ACHN (cell line): ENCODE measurements around the gene TSPEAR.
"Not testable (repeated sequence)": the region's sequence is repeated elsewhere in the genome, so short reads cannot be mapped to it uniquely, and the experiment has no call there.

Experiments
- DNase-seq: peaks from one replicate; pipeline ENCODE4 v3.0.0-alpha.2; 2015
- in situ Hi-C: cut with HindIII; loops from 2 replicates; pipeline ENCODE4 v1.10.0; 2017; ENCODE audit warnings: low sequenced_read_pairs, low pct_ligation_motif_present, low pct_unique_long_range_greater_than_20kb

The TSPEAR gene

GRCh38 chr21:44589586-44590305 lies 121.6 kb downstream of the TSPEAR start:
- in situ Hi-C loops, result no loop called here
- no peak for DNase-seq

DNA sequence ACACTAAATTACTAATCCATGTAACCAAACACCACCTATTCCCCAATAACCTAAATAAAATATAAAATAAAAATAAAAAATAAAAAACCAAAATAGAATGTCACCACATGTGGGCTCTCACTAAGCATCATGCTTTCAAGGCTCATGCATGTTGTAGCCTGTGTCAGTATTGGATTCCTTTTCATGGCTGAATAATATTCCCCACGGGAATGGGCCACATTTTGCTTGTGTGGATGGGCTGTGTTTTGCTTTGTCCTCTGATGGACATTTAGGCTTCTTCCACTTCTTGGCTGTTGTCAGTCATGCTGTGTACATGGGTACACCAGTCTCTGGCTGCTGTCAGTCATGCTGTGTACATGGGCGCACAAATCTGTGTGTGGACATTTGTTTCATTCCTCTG lies 122.3 kb downstream of the TSPEAR start:
- no peak for DNase-seq
- in situ Hi-C loops, result no loop called here

GRCh38 chr21:44585892-44586291 lies 125.5 kb downstream of the TSPEAR start:
- in situ Hi-C loops, result no loop called here

DNA sequence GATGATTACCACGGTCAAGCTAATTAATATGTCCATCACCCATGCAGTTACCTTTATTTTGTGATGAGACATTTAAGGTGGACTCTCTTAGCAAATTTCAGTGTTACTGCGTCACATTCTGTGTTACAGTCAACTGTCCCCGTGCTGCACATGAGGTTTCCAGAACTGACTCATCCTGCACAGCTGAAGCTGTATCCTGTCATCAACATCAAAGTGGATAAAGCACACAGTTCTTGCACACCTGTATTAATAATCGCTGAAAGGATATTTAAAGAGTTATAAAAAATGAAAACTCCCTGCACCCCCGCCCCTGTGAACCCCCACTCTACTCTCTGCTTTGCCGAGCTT lies 127.6 kb downstream of the TSPEAR start:
- in situ Hi-C loops, result no loop called here
- DNase-seq, result no peak

More at GRCh38 chr21:44585892-44586291, 125.5 kb downstream of the TSPEAR start:
- no peak for DNase-seq

- no peak for DNase-seq
- in situ Hi-C loops, result no loop called here
Observed at GRCh38 chr21:44583089-44583799, 128.1 kb downstream of the TSPEAR start.

DNA sequence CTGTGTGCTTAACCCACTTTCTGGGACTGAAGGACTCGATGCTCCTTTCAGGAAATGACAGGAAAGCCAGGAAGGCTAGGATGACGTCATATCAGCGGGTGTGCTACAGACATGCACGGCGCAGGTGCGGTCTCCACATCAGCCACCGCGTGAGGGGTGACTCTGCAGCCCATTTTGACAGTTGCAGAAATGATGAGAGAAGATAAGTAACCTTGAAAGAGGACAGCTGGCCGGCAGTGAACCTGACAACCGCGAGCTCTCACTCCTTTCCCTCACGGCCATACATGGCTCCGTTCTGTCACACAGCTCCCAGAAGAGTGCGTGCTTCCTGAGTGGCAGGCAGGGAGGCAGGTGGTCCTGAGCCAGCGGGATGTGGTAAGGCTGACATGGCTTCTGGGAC lies 129.3 kb downstream of the TSPEAR start:
- in situ Hi-C loops, result no loop called here
- no peak for DNase-seq

GRCh38 chr21:44581158-44581557 lies 130.2 kb downstream of the TSPEAR start:
- DNase-seq, result no peak
- in situ Hi-C loops, result no loop called here

GRCh38 chr21:44580231-44580821 lies 131.0 kb downstream of the TSPEAR start, which contains the start of gene KRTAP10-5:
Gene KRTAP10-5 (minus strand): TSS chr21:44580604. CDS start chr21:44580578, 26 bp downstream.
- in situ Hi-C loops, DNase-seq: not testable (repeated sequence)

GRCh38 chr21:44579833-44580144 lies 131.6 kb downstream of the TSPEAR start:
- in situ Hi-C loops, result no loop called here
- DNase-seq, result no peak

DNA sequence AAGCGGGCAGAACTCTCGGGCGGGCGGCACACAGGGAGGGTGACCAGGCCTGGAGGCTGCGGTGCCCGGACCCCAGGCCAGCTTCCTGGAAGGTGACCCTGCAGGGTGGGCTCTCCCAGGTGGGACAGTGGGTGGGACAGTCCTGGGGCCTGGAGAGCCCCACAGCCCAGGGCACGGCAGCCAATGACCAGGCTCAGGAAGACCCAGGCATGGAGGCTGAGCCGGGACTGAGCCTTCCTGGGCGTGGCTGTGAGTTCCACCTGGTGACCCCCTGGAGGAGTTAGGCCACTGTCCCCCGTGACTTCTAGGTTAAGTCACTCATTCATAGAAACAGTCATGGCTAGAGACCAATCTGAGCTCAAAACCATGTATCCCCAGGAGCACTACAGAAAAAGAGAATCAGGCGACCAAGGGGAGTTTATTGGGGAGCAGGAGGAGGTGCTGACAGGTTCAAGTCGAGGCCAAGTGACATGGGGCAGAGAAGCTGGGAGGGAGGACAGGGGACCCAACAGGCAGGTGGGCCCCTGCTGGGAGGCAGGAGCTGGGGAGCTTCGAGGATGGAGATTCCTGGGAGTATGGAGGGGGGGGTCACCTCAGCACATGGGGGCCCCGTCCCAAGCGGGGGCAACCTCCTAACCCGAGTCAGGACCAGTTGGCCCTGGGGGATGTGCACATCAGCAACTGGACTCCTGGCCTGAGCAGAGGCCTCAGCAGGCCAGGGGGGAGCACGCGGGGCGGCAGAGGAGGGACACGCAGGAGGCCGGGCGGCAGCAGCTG lies 132.1 kb downstream of the TSPEAR start:
- in situ Hi-C loops, result no loop called here
- no peak for DNase-seq

DNA sequence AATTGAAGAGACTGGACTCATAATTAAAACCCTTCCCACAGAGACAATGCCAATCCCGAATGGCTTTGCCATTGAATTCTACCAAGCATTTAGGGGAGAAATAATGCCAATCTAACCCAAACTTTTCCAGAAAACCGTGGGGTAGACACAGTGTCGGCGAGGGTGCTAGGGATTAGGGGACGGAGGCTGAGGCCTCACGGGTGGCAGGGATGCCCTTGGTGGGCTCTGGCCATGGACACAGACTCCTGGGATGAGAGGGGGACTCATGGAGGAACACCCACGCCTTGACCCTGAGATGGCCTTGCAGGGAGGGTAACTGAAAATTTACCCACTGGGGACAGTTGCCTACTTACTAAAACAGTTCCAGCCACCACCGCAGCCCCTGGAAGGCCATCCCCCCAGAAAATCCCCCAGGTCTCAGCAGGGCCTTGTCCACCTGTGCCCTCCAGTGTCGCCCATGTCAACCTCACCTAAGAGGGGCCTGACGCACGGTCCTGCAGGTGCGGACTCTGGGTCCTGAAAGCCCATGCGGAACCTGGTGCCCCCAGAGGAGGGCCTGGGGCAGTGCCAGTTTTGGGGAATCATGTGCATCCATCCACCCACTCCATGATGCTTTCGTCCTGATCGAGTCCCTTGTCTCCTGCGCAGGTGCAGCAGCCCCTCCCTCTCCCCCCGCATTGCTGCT lies 132.9 kb downstream of the TSPEAR start:
- in situ Hi-C loops, result no loop called here
- no peak for DNase-seq

- no peak for DNase-seq
- in situ Hi-C loops, result no loop called here
Observed at GRCh38 chr21:44576025-44576420, 135.3 kb downstream of the TSPEAR start.

GRCh38 chr21:44575307-44576024 lies 135.9 kb downstream of the TSPEAR start:
- DNase-seq, result no peak
- in situ Hi-C loops, result no loop called here

- in situ Hi-C loops, result no loop called here
- no peak for DNase-seq
Observed at GRCh38 chr21:44574457-44575306, 136.7 kb downstream of the TSPEAR start.

DNA sequence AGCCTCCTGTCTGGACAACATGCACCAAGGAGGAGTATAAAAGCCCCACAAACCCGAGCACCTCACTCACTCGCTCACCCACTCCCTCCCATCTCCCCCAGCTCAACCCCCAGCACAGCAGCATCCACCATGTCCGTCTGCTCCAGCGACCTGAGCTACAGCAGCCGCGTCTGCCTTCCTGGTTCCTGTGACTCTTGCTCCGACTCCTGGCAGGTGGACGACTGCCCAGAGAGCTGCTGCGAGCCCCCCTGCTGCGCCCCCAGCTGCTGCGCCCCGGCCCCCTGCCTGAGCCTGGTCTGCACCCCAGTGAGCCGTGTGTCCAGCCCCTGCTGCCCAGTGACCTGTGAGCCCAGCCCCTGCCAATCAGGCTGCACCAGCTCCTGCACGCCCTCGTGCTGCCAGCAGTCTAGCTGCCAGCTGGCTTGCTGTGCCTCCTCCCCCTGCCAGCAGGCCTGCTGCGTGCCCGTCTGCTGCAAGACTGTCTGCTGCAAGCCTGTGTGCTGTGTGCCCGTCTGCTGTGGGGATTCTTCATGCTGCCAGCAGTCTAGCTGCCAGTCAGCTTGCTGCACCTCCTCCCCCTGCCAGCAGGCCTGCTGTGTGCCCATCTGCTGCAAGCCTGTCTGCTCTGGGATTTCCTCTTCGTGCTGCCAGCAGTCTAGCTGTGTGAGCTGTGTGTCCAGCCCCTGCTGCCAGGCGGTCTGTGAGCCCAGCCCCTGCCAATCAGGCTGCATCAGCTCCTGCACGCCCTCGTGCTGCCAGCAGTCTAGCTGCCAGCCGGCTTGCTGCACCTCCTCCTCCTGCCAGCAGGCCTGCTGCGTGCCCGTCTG lies 137.5 kb downstream of the TSPEAR start, which contains the start of gene KRTAP10-4:
TSS of gene KRTAP10-4 (plus strand) at position 100 of the 827 bp plus-strand sequence. CDS start at position 130, 30 bp downstream.
- in situ Hi-C loops, DNase-seq: not testable (repeated sequence)

DNA sequence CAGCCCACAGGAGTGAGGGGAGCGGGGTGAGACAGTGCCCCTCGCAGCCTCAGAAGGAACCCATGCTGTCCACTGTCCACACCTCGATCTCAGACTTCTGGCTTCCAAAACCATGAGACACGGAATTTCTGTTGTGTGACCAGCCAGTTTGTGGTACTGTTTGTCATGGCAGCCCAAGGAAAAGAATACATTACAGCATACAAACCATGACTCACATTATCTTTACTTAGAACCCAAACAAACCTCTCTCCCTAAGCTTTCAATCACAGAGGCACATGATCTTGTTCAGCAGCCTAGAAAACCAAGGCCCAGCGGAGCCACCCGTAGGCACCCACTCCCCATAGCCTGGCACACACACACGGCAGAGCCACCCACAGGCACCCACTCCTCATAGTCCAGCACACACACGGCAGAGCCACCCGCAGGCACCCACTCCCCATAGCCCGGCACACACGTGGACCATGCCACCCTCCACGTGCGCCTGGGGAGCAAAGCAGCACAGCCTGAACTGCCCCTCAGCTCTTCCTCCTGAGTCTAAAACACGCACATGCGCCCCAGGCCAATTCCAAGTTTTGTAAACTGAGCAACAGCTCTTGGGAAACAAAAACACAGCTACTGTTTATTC lies 138.3 kb downstream of the TSPEAR start:
- in situ Hi-C loops, result no loop called here
- no peak for DNase-seq
